Ascending aorta (tissue), 2 donors: ENCODE measurements around the gene SYNE3. TPM values are rescaled to one million over a fixed set of nuclear protein-coding genes. Genes with fewer than 3 reads are reported as not detected.

Source experiments
- DNase-seq, 2 donors: peaks; one replicate each; pipeline ENCODE4 v3.0.0-alpha.2; 2019; ENCODE audit warnings: low spot score in 2 of 2
- H3K27ac ChIP-seq, 2 donors: fragments of 200-600 bp; sonication (generic); one replicate each; pipeline ENCODE4 v1.5.1; 2016 to 2017; ENCODE audit warnings: mild to moderate bottlenecking in 1 of 2
- H3K27me3 ChIP-seq: fragments of 200-600 bp; sonication (generic); one replicate; pipeline ENCODE4 v1.5.1; 2017
- H3K36me3 ChIP-seq, 2 donors: fragments of 200-600 bp; sonication (generic); one replicate each; pipeline ENCODE4 v1.5.1; 2016
- H3K4me1 ChIP-seq, 2 donors: fragments of 200-600 bp; sonication (generic); one replicate each; pipeline ENCODE4 v1.5.1; 2016 to 2017; ENCODE audit warnings: mild to moderate bottlenecking in 1 of 2
- H3K4me3 ChIP-seq, 2 donors: fragments of 200-600 bp; sonication (generic); one replicate each; pipeline ENCODE4 v1.5.1; 2016 to 2017; ENCODE audit warnings: mild to moderate bottlenecking in 1 of 2
- H3K9me3 ChIP-seq, 2 donors: fragments of 200-600 bp; sonication (generic); one replicate each; pipeline ENCODE4 v1.5.1; 2016
- intact Hi-C: fragments of 100-400 bp; cut with DNase I; formaldehyde crosslinking; loops from one replicate; pipeline ENCODE4 v1.15.1; 2023
- total RNA-seq: library from RNA; depleted of rRNA; stranded (reverse); fragments of >200 nt; gene quantifications from one replicate; pipeline ENCODE4 v1.1.0, GENCODE V29; 2016
- TF ChIP-seq, protein P1 (sequence below), 3 experiments: fragments of 200-600 bp in 2 of 3; fragments of 450-650 bp in 1 of 3; sonication (generic) in 2 of 3; IDR thresholded peaks; one replicate each; pipeline ENCODE4 v1.5.1; 2016 to 2019; ENCODE audit warnings: antibody characterized with exemption in 3 of 3, mild to moderate bottlenecking in 1 of 3, moderate library complexity in 1 of 3

The SYNE3 gene
- total RNA-seq, 1 donor from 2014 or later, result 84.1 TPM

DNA sequence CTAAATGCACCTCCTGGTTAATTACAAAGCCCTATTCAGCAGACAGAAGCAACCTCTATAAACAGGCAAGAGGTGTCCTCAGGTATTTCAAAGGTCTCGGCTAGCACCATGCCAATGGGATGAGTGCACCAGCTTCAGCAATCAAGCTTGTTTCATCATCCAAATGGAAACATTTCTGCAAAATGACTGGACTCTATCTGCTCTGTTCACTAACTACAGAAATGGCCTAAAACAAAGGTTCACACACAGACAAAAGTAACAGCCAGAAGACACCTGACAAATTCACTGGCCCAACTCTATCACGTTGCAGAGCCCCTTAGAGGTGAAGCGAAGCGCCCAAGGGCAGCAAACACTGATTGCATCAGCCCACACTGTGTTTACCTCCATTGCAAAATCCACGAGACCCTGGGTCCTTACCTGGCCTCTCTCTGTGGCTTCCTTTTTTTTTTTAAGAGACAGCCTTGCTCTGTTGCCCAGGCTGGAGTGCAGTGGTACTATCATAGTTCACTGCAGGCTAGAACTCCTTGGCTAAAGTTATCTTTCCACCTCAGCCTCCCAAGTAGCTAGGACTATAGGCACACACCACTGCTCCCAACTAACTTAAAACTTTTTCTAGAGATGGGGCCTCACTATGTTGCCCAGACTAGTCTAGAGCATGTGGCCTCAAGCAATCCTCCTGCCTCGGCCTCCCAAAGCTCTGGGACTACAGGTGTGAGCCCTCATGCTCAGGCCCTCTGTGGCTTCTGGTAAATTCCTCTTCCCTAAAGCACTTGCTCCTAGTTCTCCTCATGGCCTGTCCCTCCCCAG, 8.5 kb upstream of the SYNE3 start:
- Histone ChIP-seq H3K9me3 (no peaks in the 10 kb centered on the region), H3K36me3 (no peaks in the 10 kb centered on the region), H3K4me3 (no peak overlapping the region), H3K4me1 (peaks cover 13 to 48% of the 10 kb centered on the region in 2 donors), H3K27me3 (no peaks in the 10 kb centered on the region), H3K27ac (peak overlapping the region; percentile 2 to 83)
- no peak for DNase-seq
- intact Hi-C loops, result no loop called here
- TF ChIP-seq, protein P1, sequence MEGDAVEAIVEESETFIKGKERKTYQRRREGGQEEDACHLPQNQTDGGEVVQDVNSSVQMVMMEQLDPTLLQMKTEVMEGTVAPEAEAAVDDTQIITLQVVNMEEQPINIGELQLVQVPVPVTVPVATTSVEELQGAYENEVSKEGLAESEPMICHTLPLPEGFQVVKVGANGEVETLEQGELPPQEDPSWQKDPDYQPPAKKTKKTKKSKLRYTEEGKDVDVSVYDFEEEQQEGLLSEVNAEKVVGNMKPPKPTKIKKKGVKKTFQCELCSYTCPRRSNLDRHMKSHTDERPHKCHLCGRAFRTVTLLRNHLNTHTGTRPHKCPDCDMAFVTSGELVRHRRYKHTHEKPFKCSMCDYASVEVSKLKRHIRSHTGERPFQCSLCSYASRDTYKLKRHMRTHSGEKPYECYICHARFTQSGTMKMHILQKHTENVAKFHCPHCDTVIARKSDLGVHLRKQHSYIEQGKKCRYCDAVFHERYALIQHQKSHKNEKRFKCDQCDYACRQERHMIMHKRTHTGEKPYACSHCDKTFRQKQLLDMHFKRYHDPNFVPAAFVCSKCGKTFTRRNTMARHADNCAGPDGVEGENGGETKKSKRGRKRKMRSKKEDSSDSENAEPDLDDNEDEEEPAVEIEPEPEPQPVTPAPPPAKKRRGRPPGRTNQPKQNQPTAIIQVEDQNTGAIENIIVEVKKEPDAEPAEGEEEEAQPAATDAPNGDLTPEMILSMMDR (IDR thresholded peaks at IDR 0.05), result no peak

DNA sequence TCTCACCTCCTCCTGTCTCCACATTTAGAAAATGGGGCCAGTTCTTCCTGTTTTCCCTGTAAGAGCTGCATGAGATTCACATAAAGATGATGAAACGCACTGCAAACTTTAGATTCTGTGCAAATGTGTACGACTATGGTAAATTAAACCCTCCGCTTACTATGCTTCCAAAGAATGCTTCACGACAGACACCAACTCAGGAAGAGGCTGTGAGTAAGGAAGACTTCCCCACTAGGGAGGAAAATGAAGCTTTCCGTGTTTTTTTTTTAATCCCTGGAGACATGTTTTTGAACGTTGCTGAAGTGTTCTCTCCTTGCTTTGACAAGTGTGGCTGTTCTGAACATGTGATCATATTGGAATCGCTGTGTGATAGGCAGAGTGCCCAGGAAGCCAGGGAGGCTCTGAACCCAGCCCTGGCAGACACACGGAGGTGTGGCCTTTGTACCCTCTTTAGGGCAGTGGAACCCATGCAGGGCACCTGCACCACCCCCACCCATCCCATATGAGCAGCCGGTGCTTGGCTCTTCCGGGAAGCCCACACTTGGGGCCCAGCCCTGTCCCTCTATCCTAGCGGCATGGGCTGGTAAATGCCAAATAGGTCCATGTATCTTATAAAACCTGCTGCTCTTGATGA, 7.5 kb upstream of the SYNE3 start:
- TF ChIP-seq, protein P1 (IDR thresholded peaks at IDR 0.05), result no peak
- intact Hi-C loops, result no loop called here
- H3K27ac ChIP-seq, result peak overlapping the region in 1 of 2 donors; percentile 36

DNA sequence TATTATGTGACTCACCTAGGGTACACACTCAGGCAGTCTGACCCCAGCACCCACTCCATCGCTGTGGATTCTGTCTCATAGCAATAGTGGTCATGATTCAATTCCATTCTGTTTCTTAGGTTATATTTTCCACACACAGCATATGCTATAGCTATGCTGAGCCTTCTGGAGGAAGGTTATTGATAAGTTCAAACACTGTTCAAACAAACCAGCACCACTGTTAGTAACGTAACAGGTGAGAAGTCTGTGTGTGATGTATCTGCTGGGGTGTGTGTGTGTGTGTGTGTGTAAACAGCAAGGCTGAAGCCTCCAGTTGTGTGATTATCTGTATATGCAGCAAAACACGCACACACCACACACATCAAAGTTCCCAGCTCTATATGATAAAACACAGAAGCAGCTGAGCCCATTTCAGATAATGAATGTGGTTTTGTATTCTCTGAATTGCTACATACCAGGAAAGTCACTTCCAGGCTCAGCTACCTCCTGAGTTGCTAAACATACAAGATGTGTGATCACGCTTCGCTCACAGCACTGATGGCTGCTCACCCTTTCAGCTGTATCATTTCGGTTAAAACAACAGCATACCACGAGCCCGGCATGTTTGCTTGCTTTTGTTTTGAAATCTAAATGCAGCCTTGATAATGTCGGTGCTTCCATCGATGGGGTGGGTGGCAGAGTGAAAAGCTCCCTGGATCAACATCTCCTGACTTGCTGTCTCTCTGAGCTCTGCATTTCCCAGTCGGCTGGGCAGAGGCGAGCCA, 6.8 kb upstream of the SYNE3 start:
- H3K36me3 ChIP-seq, result no peaks in the 10 kb centered on the region
- no peaks in the 10 kb centered on the region for H3K9me3 ChIP-seq
- no peak overlapping the region for H3K4me3 ChIP-seq
- H3K4me1 ChIP-seq, result peaks cover 27 to 63% of the 10 kb centered on the region in 2 donors
- peak in 1 of 2 donors; percentile 37 for DNase-seq
- TF ChIP-seq, protein P1 (IDR thresholded peaks at IDR 0.05), result no peak
- H3K27me3 ChIP-seq, result no peaks in the 10 kb centered on the region
- peak overlapping the region in 1 of 2 donors; percentile 30 for H3K27ac ChIP-seq
- intact Hi-C loops, result no loop called here

More for the DNA sequence above, 7.5 kb upstream of the SYNE3 start:
- H3K4me1 ChIP-seq, result peaks cover 21 to 56% of the 10 kb centered on the region in 2 donors
- H3K27me3 ChIP-seq, result no peaks in the 10 kb centered on the region
- no peak overlapping the region for H3K4me3 ChIP-seq
- H3K9me3 ChIP-seq, result no peaks in the 10 kb centered on the region
- H3K36me3 ChIP-seq, result no peaks in the 10 kb centered on the region
- DNase-seq, result peak in 1 of 2 donors; percentile 60

DNA sequence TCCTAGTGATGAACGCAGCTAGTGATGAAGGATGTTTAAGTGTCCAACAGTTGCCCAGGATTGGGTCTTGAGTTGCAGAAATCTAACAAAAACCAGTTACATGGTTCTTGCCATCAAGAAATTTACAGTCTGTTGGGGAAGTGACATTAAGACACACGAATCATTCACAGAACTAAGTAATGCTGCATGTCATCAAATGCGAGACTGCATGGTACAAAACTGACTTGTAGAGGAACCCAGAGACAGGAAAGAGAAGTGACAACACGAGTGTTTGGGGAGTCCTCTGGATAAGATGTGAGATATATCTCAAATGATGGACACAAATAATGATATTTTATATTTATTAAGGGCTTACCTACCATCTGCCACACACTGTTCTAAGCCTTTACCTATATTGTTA, 6.1 kb upstream of the SYNE3 start:
- Histone ChIP-seq H3K9me3 (no peaks in the 10 kb centered on the region), H3K4me3 (no peak overlapping the region), H3K27ac (no peak overlapping the region), H3K4me1 (peaks cover 30 to 65% of the 10 kb centered on the region in 2 donors), H3K27me3 (no peaks in the 10 kb centered on the region), H3K36me3 (no peaks in the 10 kb centered on the region)
- TF ChIP-seq, protein P1 (IDR thresholded peaks at IDR 0.05), result no peak
- intact Hi-C loops, result no loop called here
- no peak for DNase-seq

DNA sequence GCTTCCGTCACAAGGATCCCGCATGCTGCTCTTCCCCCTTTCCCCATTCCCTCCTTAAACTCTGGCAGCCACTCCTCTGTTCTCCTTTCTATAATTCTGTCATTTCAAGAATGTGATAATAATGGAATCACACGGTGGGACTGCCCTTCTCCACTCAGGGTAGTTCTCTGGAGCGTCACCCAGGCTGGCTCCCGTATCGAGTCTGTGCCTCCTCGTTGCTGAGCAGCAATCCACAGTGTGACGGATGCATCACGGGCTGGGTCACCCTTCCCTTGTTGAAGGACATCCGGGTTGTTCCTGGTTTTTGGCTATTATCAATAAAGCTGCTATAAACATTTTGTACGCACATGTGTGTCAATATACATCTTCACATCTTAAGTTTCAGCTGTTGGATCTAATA, 5.7 kb upstream of the SYNE3 start:
- no peaks in the 10 kb centered on the region for H3K9me3 ChIP-seq
- no peaks in the 10 kb centered on the region for H3K27me3 ChIP-seq
- TF ChIP-seq, protein P1 (IDR thresholded peaks at IDR 0.05), result no peak
- DNase-seq, result no peak
- no peaks in the 10 kb centered on the region for H3K36me3 ChIP-seq
- intact Hi-C loops, result no loop called here
- peaks cover 30 to 67% of the 10 kb centered on the region in 2 donors for H3K4me1 ChIP-seq
- H3K27ac ChIP-seq, result no peak overlapping the region
- H3K4me3 ChIP-seq, result no peak overlapping the region
